Keratinocyte (primary cell): ENCODE results near the gene ULK4.

Experiments
- EZH2 ChIP-seq: IDR thresholded peaks from one replicate; pipeline ENCODE4 v1.6.1; 2012; ENCODE audit warnings: inconsistent platforms, mild to moderate bottlenecking, low read length, moderate library complexity
- TF ChIP-seq, protein P1 (sequence below), 3 experiments: IDR thresholded peaks in 1 of 3; conservative IDR thresholded peaks in 1 of 3; optimal IDR thresholded peaks in 1 of 3; 2 replicates in 2 of 3; 3 replicates in 1 of 3; pipeline versions ENCODE3 to v1.5.1; 2011; ENCODE audit warnings: low read length in 3 of 3, mild to moderate bottlenecking in 3 of 3, moderate library complexity in 2 of 3, control low read depth in 1 of 3, inconsistent platforms in 1 of 3; ENCODE audit not compliant: insufficient read depth in 2 of 3; ENCODE audit errors: extremely low read depth in 1 of 3

DNA sequence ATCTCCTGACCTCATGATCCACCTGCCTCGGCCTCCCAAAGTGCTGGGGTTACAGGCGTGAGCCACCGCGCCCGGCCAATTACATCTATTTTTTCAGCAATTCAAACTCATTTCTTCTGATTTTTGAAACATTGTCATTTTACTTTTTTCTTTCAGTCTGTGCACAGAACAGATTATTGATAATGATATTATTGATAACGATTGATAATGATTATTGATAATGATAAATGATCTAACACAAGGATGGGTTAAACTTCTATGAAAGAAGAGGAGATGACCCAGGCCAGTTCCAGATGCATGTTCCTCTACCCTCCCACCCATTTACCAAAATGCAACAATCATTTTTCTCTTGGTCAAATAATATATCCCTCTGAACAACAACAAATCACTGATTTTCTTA is 644.6 kb downstream of the ULK4 start:
- TF ChIP-seq, protein P1, sequence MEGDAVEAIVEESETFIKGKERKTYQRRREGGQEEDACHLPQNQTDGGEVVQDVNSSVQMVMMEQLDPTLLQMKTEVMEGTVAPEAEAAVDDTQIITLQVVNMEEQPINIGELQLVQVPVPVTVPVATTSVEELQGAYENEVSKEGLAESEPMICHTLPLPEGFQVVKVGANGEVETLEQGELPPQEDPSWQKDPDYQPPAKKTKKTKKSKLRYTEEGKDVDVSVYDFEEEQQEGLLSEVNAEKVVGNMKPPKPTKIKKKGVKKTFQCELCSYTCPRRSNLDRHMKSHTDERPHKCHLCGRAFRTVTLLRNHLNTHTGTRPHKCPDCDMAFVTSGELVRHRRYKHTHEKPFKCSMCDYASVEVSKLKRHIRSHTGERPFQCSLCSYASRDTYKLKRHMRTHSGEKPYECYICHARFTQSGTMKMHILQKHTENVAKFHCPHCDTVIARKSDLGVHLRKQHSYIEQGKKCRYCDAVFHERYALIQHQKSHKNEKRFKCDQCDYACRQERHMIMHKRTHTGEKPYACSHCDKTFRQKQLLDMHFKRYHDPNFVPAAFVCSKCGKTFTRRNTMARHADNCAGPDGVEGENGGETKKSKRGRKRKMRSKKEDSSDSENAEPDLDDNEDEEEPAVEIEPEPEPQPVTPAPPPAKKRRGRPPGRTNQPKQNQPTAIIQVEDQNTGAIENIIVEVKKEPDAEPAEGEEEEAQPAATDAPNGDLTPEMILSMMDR (optimal IDR thresholded peaks at IDR 0.05 in 1 of 3, IDR thresholded peaks at IDR 0.05 in 1 of 3, conservative IDR thresholded peaks at IDR 0.05 in 1 of 3; ENCODE audit: extremely low read depth in 1 of 3, insufficient read depth in 2 of 3, low read length in 3 of 3) = no peak
- TF ChIP-seq EZH2 = no peak
